NB4 (cell line): ENCODE data around the gene CAMSAP1.

Experiments used
- MYC ChIP-seq: IDR thresholded peaks from 2 replicates; pipeline ENCODE4 v1.6.1; 2011; ENCODE audit warnings: low read depth, low read length
- POLR2A ChIP-seq: IDR thresholded peaks from 2 replicates; pipeline ENCODE4 v1.6.1; 2011; ENCODE audit warnings: mild to moderate bottlenecking; ENCODE audit not compliant: insufficient read length; ENCODE audit errors: extremely low read depth
- TF ChIP-seq, protein P1 (sequence below): IDR thresholded peaks from one replicate; pipeline ENCODE4 v1.5.1; 2012; ENCODE audit warnings: low read depth, low read length
- TF ChIP-seq, protein P2 (sequence below): IDR thresholded peaks from 2 replicates; pipeline ENCODE4 v1.6.1; 2011; ENCODE audit warnings: low read depth, low read length

GRCh38 chr9:135774239-135774747, 133.1 kb downstream of the CAMSAP1 start:
- TF ChIP-seq, protein P1, sequence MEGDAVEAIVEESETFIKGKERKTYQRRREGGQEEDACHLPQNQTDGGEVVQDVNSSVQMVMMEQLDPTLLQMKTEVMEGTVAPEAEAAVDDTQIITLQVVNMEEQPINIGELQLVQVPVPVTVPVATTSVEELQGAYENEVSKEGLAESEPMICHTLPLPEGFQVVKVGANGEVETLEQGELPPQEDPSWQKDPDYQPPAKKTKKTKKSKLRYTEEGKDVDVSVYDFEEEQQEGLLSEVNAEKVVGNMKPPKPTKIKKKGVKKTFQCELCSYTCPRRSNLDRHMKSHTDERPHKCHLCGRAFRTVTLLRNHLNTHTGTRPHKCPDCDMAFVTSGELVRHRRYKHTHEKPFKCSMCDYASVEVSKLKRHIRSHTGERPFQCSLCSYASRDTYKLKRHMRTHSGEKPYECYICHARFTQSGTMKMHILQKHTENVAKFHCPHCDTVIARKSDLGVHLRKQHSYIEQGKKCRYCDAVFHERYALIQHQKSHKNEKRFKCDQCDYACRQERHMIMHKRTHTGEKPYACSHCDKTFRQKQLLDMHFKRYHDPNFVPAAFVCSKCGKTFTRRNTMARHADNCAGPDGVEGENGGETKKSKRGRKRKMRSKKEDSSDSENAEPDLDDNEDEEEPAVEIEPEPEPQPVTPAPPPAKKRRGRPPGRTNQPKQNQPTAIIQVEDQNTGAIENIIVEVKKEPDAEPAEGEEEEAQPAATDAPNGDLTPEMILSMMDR, result no peak
- TF ChIP-seq, protein P2, sequence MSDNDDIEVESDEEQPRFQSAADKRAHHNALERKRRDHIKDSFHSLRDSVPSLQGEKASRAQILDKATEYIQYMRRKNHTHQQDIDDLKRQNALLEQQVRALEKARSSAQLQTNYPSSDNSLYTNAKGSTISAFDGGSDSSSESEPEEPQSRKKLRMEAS, result no peak
- TF ChIP-seq POLR2A (no peak), MYC (no peak)
